Measurements from ENCODE around the gene TIAM1.

The TIAM1 gene

GRCh38 chr21:31284797-31285397 lies 59.2 kb downstream of the TIAM1 start:
- DNase-seq, result no peak

DNA sequence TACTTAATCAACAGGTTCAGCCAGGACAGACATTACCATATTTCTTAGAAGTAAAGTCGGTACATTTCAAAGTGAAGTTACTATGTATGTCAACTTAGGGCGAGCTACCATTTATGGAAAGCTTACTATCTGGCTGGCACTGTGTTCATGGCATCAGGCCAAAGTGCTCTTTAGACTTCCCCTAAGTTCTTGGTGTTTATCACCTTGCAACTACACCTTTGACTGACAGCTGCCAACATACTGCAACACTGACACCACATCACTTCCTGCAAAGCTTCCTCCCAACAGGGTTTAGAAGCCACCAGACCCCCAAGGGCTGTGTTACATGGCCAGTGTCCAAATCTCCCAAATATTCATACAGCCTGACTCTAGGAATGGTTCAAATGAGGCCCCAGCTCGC lies 61.0 kb downstream of the TIAM1 start:
- DNase-seq, result no peak

DNA sequence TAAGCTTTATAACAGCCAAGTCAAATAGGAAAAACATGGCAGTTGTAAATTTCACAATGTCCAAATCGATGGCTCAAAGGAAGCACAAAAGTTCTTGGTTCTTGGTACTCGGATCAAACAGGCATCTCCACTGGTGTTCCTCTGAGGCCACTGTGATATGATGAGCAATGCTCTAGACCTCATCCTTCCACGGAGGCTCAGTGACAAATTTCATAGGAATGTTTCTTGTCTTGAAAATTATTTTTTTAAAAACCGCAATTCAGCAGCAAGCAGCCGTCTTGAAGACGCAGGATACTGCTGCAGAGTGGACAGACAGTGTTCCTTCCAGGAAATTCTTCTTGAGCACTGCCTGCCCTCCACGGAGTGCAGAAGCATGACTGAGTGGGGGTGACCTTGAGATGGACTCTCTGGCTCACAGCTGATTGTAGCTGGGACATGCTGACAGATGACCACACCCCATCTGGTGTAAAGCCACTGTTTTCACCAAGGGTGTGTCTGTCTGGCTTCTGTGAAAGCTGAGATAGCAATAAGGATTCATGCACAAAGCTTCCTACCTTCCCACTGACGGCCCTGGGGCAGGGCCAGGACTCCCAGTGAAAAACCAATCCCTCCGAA lies 61.9 kb downstream of the TIAM1 start:
- DNase-seq, result peak; percentile 77

DNA sequence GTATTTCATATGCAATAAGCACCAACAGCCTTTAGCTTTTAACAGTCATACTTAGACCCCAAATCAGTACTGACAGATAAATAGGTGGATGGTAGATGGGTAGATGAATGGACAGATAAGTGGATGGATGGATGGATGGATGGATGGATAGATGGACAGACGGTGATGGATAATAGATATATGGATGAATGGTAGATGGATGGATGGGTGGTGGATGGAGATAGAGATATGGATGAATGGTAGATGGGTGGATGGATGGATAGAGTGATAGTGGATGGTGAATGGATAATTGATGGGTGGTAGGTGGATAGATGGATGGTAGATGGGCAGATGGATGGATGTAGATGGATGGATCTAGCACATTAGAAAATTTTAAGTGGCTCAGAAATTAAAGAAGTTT lies 62.5 kb downstream of the TIAM1 start:
- DNase-seq, result no peak

- no peak for DNase-seq
These were observed 64.1 kb downstream of the TIAM1 start for GRCh38 chr21:31279986-31280385.

GRCh38 chr21:31279214-31279613 lies 64.8 kb downstream of the TIAM1 start:
- no peak for DNase-seq

DNA sequence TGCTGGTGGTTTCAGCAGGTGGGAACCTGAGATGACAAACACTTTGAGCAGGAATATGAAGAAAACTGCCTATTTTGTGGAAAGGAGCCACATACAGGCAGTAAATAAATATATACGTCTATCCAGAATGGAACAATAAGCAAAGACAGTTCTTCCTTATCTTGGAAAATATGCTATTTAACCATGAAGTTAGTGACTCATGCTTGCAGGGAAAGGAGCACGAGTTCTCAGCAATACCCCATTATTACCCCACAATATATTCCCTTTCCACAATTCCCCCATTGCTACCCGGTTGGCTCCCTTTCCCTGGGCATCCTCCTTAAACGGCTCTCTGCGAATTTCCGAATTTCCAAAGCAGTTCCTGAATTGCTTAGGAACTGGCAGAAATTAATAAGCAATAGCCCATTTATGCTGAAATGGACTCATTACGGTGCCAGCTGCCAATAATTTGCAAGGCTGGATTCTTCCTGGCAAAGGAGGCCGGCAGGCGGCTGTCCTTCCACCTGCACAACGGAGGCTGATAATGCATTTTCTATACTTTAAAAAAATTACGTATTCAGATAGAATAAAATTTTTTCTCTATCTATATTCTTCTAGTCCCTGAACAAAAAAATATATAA lies 65.4 kb downstream of the TIAM1 start:
- DNase-seq, result no peak

- no peak for DNase-seq
These were observed 67.4 kb downstream of the TIAM1 start for GRCh38 chr21:31276663-31277062.

DNA sequence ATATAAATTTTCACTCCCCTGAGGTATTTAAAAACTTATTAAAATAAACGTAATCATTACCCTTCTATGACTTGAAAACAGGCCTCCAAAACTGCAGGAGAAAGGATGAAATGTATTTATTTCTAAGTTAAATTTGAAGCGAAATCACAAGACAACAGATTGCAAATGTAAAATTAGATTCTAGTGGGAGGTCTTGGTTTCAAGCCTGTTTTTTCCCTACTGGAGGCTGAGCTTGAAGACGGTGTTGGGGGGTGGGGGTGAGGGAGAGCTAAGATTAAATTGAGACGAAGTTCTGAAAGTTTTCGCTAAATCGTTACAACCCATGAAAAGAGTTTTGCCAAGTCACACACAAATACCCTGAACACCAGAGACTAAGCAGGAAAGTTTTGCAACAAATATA lies 68.2 kb downstream of the TIAM1 start:
- DNase-seq, result no peak

DNA sequence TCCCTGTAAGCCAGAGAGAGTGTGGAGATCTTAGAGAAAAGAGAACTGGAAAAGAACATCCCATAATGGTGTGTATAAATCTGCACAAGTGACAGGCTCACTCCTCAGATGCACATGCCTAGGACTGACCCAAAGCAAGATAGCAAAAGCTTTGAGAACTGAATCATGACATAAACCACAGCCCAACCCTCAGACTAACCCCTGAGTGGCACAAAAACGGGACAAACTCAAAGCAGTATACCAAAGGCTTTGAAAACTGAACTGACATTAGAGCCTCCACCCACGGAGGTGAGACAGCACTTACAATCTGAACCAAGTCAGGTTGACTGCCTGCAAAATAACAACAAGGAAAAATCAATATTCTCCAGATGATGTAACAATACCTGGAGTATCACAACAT lies 70.8 kb downstream of the TIAM1 start:
- no peak for DNase-seq

GRCh38 chr21:31268090-31268489 lies 76.0 kb downstream of the TIAM1 start:
- DNase-seq, result no peak

- no peak for DNase-seq
These were observed 76.4 kb downstream of the TIAM1 start for GRCh38 chr21:31267644-31268043.

DNA sequence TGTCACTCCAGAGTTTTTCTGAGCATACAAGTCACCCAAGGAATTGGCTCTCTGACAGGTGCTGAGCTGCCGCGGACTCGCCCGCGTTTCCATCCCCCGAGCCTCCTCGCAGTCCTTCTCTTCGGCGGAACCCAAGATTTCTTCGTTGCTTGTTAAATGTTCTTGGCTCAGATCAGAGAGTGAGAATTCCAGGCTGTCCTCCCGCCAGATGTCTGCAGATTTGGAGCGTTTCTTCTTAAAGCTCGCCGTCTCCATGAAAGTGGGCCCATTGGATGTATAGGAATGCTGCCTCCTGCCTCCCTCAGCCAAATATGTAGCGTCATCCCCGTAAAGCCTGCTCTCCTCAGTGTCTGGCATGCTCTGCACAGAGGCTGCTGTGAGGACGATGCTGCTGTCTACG lies 77.8 kb downstream of the TIAM1 start:
- DNase-seq, result no peak

GRCh38 chr21:31265366-31266013 lies 78.6 kb downstream of the TIAM1 start:
- DNase-seq, result no peak

- DNase-seq, result no peak
These were observed 79.5 kb downstream of the TIAM1 start for GRCh38 chr21:31264574-31264973.

GRCh38 chr21:31262728-31263127 lies 81.3 kb downstream of the TIAM1 start:
- DNase-seq, result no peak

GRCh38 chr21:31261759-31262158 lies 82.3 kb downstream of the TIAM1 start:
- DNase-seq, result no peak

DNA sequence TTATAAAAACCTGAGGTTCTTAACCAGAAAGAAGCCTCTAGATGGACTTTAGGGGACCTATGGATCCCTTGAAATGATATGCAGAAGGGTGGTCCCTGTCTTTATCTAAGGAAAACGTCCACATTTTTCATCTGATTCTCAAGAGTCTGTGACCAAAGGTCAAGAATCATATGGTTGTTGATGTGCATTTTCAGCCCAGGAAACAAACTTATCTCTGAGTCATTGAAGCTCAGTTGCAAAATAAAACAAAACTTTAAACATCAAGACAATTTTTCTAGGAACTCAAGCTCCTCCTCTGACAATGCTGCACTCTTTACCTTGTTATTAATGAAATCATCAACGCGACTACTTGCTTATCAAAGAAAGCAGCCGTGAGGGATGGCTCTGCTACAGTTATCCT lies 83.3 kb downstream of the TIAM1 start:
- DNase-seq, result no peak

DNA sequence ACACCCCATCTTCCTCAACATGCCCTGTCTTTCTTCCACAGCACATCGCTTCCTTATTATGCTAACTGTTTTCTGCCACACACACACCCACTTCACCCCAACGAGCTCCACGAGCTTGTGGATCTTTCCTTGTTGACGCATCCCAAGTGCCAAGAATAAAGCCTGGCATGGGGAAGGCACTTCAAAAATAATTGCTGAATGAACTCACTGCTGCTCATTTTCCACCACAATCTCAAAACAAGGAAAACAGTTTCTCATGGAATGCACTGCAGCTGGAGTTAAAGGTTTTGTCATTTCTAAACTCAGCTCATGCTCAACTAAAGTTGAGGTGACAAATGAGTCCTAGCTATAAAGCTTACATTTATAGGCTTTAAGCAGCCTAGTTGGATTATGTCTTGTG lies 86.0 kb downstream of the TIAM1 start:
- DNase-seq, result no peak

GRCh38 chr21:31257265-31257664 lies 86.8 kb downstream of the TIAM1 start:
- no peak for DNase-seq

- DNase-seq, result no peak
These were observed 88.2 kb downstream of the TIAM1 start for GRCh38 chr21:31255896-31256295.

GRCh38 chr21:31255036-31255435 lies 89.0 kb downstream of the TIAM1 start:
- DNase-seq, result no peak

GRCh38 chr21:31254131-31254530 lies 89.9 kb downstream of the TIAM1 start:
- no peak for DNase-seq

DNA sequence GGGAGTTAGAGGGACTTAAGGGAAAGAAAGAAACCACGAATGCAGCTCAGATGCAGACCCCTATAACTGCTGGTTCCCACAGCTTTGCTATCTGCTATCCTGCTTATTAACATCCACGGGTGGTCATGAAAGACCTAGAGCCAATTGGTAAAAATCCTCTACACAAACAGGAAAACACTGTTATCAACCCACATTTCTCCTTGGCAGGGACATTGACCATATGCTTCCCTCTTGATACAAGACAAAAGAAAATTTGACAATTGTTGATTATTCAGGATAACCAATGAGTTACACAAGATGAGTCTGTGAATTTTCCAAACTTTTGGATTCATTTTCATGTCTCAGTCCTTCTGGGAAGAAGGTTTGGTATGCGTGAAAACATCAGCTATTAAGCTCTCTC lies 90.4 kb downstream of the TIAM1 start:
- DNase-seq, result no peak
